GM18951 (cell line): ENCODE results near the gene PABPN1L.

Source experiments
- POLR2A ChIP-seq: IDR thresholded peaks from 4 replicates; pipeline ENCODE4 v1.6.1; 2011; ENCODE audit warnings: mild to moderate bottlenecking; ENCODE audit not compliant: insufficient read length, insufficient read depth; ENCODE audit errors: extremely low read depth
- in situ Hi-C: fragments of 300-500 bp; cut with MboI; formaldehyde crosslinking; loops from one replicate; pipeline ENCODE4 v1.12.0; 2022; ENCODE audit warnings: low sequenced_read_pairs, mixed read lengths, inconsistent platforms; ENCODE audit not compliant: unreplicated experiment

The PABPN1L gene

DNA sequence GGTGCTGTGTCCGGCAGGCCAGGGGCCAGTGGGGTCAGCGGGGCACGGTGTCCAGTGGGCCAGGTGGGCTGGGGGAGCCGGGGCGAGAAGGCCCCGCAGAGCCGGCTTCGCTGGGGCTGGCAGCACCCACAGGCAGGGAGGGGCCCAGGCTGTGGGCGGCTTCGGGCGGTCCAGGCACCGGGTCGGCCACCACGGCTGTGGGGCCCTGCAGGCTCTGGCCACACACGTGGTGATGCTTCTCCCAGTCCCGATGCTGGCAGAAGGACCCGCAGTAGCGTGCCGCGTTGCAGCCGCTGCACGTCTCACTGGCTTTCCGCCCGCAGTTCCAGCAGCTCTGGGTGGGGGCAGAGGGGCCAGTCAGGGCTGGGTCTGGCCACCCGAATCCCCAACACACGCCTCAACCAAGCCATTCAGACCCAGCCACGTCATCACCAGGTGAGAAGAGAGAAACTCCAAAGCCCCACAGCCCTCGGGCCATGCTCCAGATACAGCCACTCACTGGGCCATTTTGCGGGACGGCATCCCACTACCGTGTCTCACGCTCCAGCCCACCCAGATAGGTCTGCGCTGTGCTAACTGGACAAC, 10.6 kb upstream of the PABPN1L start:
- no peak for TF ChIP-seq POLR2A
- in situ Hi-C loops, result no loop called here

DNA sequence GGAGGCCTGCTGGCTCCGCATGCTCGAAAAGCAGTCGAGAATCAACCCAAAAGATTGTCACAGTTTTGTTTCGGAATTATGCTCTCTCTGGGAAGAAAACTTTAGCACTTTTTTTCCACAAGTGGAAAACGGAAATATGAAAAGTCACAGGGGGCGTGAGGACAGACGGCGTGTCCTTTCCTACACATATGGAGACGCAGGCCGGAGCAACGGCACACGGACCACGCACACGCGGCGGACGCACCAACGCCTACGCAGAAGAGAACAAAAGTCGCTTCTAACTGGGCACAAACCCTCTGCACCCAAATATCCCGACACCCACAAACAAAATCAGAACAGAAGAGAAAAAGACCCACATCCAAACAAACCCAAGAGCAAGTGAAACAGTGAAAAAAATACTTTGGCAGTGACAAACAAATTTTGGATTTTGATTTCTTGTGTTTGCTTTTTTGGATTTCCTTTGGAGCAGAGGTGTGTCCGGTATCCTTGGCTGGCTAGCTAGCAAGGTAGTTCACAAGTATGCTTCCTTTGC, 9.3 kb upstream of the PABPN1L start:
- TF ChIP-seq POLR2A, result no peak
- in situ Hi-C loops, result no loop called here

DNA sequence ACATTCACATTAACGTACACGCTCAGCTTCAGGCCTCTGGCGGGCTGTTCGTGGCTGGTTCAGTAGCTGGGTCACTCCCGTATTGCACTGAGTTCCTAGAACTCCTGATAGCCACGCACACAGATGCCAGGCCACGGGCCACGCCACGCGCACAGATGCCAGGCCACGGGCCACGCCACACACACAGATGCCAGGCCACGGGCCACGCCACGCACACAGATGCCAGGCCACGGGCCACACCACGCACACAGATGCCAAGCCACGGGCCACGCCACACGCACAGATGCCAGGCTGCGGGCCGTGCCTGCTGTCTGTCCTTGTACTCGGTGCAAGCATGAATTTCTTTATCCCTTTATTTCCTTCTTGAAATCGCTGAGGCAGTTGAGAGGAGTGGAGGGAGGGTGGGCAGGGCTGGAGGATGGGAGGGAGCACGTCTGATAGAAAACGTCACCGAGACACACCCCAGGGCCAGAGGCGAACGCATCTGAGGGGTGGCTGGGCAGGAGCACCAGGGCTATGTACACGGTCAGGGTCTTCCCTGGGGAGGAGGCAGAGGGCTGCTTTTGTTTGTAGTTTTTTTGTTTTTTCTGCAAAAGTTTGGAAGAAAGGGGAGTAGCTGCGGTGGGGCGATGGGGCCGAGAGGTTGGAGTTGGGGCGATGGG, 8.6 kb upstream of the PABPN1L start:
- TF ChIP-seq POLR2A, result no peak
- in situ Hi-C loops, result no loop called here

DNA sequence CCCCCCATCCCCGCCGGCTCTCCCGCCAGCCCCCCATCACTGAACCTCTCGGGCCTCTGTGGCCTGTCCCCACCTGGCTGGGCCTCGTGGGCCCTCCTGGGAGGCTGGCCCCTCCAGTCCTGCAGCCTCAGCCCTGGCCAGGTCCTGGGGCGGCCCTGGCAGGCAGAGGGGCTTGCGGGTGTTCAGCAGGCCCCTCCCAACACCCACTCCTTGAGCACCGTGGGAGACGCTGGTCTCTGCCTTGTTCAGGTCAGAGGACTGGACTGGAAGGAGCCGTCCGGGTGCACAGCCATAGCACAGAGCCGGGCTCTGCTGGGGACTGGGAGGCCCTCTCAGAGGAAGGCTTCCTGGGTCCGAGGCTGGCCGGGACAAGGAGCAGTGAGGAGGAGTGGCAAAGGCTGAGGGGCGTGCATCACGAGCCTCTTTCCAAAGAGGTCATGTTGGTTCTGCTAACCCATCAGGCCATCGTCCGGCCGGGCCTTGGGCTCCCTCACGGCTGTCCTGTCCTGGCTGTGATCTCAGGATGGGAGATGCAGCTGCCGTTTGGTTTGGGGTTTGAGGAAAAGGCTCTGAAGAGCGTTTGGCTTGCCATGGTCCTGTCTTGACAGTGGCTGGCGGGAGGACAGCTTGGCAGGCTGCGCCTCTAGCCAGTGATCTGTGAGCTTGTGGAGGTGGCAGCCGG, 6.3 kb upstream of the PABPN1L start:
- in situ Hi-C loops, result no loop called here
- TF ChIP-seq POLR2A, result no peak

DNA sequence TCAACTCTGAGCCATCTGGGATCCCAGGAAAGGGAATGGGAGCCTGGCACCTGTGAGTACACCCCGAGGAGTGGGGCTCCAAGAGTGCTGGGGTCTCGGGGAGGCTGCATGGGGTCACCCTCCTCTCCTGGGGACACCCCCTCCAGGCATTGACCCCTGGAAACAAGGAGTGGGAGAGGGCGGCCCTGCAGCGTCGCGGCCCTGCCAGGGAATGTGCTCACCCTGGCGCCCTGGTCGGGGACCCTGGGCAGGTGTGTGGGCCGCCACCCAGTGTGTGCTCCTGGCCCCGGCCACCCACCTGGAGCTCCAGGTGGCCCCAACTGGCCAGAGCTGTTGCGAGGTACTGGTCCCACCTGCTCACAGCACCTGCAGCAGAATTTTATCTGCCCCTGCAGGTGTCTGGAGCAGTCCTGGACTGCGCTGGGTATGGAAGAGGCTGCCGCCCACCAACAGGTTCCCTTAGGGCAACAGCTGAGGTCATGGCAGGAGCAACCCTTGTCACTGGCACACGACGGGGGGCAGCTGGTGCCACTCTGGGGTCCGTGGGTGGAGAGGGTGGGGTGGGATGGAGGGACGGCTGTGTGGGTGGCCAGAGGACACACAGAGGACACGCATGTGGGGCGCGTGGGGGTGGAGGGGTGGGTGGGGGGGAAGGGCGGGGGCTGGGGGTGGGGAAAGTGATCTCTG, 5.4 kb upstream of the PABPN1L start:
- in situ Hi-C loops, result no loop called here
- no peak for TF ChIP-seq POLR2A

DNA sequence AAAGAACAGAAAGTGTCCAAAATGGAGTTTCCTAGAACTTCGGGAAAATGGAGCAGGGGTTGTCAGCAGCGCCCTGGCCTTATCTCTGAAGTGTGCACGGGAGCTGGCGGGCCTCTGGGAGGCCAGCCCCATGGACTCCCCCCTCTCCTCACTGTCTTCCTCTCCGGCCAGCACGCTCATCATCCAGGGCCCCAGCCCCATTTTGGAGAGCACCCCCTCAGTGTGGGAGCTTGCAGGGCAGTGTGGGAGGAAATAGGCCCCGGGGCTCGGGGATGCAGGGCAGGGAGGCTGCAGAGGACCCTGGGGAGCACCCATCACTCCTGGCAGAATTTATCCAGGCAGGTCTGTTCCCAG, 4.9 kb upstream of the PABPN1L start:
- TF ChIP-seq POLR2A, result no peak
- in situ Hi-C loops, result no loop called here

DNA sequence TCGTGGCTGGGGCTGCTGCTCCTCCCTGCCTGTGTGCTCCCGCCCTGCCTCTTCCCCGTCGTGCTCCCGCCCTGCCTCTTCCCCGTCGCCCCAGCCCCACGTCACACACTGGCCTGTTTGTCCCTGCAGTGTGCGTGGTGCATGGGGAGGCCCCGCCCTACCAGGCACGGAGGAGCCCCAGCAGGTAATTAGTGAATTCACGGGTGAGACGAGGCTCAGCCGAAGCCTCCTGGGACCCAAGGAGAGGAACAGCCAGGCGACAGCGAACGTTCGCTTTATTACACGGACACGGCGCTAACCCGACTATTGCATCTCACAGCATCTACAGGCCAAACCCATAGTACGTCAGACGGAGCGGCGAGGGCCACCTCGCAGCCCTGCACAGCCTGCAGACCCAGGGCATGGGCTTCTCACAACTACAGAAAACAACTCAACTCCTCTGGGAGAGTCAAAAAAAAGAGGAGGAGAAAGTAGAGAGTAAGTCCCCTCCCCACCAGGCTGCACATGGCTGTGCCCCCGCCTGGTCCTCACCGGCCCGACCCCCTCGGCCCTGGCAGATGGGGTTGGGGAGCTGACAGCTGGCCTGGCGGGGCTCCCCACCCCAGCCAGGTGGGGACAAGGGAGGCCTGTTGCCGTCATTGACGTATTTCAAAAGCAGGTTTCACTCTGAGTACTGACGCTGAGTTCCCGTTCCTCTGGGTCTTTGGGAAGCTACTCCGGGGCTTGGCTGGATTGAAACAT, 4.3 kb upstream of the PABPN1L start:
- no peak for TF ChIP-seq POLR2A
- in situ Hi-C loops, result no loop called here

DNA sequence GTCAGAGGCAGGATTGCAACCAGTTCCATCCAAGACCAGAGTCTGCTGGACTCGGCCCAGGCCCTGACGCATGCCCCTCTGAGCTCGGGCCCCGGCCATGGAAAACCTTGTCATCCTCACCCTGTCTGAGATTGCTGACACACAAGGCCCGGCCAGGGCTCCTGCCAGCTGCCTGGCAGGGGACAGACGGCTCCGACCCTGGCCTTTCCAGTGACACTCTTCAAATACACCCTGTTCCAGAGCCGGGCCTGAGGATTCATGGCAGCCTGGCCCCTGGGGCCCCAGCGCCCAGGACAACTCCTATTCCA, 3.2 kb upstream of the PABPN1L start:
- TF ChIP-seq POLR2A, result no peak
- in situ Hi-C loops, result no loop called here

DNA sequence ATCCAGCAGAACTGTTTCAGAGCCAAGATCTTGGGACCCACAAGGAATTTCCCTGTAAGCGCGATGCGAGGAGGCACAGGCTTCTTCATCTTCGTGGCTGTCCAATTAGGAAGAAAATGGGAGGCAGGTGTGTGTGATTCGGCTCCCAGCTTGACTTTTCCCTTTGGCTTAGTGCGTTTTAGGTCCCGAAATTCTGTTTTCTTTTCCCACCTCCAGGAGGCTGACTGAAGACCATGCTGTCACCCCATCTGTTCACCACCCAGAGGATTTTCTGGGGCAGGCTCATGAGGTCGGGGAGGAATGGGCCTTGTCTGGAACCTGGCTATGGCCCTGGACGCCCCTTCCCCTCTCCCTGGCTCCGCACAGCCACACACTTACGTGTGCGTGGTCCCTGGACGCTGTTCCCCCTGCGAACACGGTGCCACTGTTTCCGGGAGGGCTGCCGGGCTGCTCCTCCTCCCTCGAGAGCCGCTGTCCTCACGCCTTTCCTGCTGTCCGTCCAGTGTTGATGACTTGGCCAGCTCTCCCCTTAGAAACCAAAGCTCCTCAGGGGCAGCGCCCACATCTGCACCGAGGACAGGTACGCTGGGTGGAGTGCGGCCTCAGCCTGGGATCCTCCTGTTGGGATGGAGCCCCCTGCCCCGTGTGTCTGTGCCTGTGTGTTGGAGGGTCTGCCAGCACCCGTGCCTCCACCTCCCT, 2.7 kb upstream of the PABPN1L start:
- TF ChIP-seq POLR2A, result no peak
- in situ Hi-C loops, result no loop called here

DNA sequence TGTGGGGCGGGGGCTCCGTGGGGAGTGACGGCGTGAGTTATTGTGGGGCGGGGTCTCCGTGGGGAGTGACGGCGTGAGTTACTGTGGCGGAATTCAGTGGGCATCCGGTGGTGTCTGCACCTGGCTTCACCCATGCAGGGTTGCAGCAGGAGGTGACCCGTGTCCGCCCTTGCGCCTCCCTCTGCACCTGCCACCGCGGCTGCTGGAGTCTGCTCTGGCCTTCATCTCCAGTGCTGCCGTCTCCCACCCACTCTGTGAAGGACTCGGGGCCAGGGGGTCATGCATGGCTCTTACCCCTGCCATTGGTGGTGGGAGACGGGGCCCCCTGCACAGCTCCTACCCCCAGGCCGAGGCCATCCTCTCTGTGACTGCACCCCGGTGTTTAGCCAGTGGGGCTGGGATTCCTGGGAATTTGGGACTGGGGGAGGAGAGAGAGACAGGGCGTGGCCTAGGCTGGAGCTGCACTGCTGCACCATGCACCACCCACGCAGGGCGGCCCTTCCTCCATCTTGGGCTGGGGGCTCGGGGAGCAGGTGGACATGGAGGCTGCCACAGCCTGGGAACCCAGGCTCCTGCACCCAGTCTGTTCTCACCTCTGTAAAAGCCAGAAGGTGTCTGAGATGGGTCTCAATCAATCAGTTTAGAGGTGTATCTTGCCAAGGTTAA, 1.3 kb upstream of the PABPN1L start:
- no peak for TF ChIP-seq POLR2A
- in situ Hi-C loops, result no loop called here

DNA sequence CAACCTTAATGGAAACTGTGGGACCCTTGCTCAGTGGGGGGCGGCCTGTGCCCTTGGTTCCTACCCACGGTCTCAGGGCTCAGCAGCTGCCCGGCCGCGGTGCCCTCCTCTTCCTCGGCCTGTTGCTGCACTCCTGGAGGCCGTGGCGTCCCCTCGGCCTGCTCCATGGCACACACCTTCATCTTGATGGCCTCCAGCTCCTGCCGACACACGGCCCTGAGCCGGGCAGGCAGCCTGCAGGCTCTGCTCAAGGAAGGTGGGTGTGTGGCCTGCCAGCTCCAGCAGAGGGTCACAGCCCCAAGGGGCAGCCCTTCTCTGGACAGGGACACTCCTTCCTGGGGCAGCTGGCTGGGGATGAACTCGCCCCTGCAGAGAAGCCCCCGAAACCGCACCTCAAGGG, 718 bp downstream of the PABPN1L start:
- in situ Hi-C loops, result no loop called here
- no peak for TF ChIP-seq POLR2A

DNA sequence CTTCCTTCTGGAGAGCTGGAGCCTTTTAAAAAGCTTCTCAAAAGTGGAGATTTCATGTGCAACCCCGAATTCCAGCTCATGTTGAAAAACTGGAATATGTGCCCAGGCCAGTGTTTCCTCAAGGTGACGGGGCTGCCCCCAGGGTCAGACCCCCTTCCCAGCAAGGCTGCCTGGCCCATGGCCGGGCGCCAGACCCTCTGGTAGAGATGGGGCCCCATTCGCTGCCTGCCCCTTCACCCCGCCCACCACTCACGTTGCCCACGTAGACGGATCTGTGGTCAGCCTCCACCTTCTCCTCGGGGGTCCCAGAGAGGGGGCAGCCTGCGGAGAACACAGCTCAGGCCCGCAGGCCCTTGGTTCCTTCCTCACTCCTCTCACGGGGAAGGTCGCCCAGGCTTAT, 1.1 kb downstream of the PABPN1L start:
- no peak for TF ChIP-seq POLR2A
- in situ Hi-C loops, result no loop called here
